GM19240 (cell line): Measurements from ENCODE around the gene DMBX1.

ENCODE experiments used
- DNase-seq: peaks from one replicate; pipeline ENCODE4 v3.0.0; 2011; ENCODE audit warnings: low spot score; ENCODE audit not compliant: insufficient read length

The DMBX1 gene

DNA sequence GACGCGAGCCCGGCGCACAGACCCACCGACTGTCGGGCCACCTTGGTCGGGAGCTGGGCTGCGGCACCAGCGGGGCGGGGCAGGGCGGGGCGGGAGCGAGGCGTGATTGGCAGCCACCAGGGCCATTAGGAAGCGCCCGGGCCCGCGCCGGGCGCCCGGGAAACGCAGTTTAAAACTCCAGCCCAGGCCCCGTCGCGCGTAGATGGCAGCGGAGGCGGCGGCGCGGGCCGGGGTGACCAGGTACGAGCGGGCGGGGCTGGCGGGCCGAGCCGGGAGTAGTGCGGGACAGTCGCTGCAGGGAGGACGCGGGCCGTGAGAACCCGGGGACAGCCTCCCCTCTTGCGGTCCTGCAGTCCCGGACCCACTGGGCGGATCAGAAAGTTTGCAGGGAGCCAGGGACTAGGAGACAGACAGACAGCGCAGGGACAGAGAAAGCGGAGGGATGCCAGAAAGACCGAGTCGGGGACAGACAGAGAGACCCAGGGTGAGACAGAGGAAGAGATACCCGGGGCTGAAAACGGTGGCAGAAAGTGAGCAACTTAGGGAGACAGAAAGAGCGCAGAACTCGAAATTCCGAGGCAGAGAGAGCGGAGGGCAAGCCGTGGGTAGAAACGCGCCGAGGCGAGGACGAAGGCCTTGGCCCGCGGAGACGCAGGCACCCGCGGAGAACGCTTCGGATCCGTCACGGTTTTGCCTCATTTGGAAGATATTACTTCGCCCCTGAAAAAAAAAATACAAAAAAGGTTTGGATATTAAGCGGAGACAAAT lies at the start of gene DMBX1:
Gene DMBX1, plus strand, starts transcription at position 199 of the 768 bp plus-strand sequence. CDS start 17,175 bp downstream, outside the sequence.
- no peak for DNase-seq

DNA sequence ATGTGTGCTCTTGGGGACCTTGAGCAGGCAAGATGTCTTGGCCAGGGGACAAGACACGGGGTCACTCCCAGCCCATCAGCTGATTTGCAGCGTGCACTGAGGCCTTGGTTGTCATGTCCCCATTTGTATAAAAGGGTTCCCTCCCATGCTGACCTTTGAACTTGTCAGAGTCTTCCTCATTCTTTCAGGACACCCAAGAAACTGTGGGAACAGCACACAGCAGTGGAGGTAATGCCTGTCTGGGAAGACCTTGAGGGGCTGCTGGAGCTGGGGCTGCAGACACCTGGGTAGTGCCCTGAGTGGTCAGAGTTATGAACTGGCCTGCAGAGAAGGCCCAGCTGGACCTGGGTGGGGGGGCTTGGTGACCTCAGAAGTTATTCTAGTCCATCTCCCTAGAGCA lies 49.2 kb upstream of the DMBX1 start:
- DNase-seq, result no peak

DNA sequence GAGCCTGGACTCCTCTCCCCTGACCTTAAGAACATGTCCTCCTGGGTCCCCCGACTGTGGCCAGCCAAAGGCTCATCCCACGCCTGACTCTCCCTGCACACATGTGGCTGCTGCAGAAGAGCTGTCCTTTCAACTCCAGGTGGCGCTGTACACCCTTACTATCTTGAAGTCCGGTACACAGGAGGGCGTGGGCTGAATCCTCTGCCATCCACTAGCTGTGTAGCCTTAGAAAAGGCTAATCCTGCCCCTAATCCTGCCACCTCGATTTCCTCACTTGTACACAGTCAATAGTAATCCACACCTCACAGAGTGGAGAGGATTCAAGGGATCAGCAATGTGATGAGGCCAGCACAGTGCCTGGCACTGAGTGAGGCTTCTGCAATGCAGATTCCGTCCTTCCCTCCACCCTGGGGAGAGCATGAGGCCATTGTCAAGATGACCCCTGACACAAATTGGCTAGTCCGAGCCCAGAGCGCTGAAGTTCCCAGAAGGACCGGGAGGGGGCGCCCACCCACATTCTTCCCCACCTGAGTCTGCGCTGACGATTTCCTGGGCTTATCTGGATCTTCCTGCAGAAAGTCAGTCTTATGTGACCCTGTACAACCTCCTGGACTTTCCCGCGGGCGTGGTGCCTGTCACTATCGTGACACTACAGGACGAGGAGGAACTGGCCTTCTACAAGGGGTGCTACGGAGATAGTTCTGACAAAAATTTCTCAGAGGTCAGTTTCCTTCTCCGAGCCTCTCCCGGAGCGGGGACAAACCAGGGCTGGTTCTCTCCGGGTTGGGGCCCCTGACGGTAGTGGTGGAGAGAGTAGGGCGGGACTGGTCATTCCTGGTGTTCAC lies 47.1 kb upstream of the DMBX1 start:
- DNase-seq, result peak; percentile 80

DNA sequence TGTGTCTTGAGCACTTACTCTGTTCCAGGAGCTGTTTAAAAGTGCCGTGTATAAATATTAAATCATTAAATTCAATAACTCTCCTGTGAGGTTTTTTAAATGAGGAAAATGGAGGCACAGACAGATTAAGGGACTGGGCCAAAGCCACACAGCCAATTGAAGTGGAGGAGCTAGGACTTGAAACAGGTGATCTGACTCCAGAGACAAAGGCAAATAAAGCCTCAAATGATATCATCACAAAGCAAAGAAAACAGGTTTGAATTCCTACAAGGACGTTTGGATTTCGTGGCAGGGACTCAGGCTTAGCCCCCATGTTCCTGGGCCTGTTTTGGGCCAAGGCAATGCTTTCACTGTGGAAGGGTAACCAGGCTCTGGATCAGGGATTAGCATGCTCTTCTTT lies 45.2 kb upstream of the DMBX1 start:
- DNase-seq, result no peak

DNA sequence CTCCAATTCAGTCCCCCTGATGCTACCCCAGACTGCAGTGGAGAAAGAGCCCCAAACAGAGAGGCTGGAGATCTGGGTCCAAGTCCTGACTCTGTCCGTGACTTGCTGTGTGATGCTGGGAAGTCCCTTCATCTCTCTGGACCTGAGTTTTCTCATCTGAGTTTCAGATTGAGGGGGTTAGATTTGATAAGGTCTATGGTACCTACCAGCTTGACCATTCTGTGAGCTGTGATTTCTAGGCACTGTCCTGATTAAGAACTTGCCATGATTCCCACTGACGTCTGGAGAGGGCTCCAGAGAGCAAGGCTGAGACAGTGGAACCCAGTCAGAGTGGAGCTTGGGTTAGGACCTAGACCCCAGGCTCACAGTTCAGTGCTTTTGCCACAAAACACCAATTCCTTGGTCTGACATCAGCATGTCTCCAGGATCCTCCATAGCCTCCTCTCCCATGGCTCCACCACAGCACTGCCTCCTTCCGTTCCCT lies 43.8 kb upstream of the DMBX1 start:
- DNase-seq, result no peak

DNA sequence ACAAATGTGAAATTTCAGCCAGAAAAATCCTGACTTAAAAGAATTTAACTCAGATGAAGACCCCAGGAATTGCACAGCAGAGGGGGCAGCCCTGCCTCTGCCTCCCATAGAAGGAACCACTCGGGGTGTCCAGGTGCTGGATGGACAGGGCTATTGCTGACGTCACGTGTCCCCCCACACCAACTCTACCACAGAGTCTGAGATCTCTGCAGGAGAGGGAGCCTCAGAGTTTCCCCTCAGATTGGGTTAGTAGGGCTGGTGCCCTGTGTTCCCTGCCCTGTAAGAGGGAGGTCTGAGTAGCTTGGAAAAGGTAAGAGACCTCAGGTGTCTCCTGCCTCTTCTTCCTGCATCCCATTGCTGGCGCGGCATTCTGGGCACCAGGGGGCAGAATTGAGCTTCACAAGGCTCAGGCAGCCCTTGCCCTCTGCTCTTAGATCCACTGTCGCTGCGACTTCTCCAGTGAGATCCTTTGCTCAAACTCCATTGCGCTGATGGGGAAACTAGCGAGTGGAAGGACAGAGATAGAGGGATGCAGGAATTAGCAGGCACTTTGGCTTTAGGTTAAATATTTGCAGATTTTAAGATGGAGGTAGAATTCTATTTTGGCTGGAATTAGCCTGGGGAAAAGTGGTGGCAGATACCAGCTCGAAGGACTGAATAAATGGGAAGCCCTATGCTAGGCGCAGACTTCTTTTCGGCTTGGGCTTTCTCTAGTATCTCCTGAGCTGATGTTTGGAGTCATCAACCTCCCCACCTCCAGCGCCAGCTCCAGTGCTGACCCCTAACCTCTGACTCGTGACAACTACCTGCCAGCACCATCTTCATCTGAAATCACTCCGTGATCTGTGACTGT lies 42.8 kb upstream of the DMBX1 start:
- DNase-seq, result peak; percentile 68

DNA sequence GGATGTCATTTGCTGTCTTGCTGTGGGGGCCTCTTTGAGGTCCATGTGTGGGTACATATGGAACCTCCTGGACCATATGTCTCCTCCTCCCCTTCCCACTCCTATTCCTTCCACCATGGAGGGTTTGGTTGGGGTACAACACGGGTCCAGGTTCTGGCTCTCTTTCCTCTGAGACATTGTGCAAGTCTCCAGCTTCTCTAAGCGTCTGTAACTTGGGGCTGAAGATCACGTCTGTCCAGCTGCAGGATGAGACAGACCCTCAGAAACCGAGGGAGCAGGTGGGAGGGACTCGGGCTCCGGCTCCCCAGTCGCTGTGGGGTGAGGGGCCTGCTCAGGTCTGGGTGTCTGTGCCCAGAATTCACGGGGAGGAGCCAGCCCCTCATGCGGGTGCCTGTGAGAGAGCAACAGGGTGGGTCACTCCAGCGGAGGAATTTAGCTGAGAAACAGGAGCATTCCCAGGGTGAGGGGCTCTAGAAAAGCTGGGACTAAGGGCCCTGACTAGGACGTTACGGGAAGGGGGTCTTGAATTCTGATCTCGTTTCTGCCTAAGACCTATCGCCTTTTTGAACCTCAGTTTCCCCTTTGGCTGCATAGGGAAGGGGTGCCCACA lies 42.0 kb upstream of the DMBX1 start:
- DNase-seq, result no peak

DNA sequence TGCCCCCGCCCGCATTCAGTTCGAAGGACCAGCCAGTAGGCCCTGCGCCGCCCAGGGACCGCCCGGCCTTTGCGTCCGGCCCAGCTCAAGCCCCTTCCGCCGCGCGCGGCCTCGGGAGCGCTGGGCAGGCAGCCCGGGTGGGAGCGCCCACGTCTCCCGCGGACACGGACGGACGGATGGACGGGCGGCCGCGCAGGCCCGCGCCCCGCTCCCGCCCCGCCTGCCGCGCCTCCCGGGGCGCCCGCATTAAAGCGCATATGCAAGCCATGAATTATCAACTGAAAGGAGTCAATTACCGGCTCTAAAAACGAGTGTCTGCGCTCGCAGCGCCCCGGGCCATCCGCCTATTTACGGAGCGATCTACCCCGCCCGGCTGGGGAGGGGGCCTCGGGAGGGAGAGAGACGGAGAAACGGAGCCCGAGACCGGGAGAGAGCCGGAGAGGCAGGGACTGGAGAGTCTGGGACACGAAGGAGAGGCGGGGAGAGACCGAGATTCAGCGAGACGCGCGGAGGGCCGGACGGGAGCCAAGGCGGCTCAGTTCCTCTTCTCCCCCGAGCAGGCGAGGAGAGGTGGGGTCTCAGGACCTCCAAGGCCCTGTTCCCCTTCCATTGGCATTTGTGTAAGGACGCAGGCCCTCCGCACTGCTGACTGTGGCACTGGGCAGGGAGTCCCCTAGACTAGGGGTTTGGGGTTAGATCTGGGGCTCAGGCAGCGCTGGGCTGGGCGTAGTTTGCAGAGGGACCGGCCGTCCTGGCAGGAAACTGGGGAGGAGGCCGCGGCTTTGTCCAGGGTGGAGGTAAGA lies 41.3 kb upstream of the DMBX1 start:
- DNase-seq, result no peak

DNA sequence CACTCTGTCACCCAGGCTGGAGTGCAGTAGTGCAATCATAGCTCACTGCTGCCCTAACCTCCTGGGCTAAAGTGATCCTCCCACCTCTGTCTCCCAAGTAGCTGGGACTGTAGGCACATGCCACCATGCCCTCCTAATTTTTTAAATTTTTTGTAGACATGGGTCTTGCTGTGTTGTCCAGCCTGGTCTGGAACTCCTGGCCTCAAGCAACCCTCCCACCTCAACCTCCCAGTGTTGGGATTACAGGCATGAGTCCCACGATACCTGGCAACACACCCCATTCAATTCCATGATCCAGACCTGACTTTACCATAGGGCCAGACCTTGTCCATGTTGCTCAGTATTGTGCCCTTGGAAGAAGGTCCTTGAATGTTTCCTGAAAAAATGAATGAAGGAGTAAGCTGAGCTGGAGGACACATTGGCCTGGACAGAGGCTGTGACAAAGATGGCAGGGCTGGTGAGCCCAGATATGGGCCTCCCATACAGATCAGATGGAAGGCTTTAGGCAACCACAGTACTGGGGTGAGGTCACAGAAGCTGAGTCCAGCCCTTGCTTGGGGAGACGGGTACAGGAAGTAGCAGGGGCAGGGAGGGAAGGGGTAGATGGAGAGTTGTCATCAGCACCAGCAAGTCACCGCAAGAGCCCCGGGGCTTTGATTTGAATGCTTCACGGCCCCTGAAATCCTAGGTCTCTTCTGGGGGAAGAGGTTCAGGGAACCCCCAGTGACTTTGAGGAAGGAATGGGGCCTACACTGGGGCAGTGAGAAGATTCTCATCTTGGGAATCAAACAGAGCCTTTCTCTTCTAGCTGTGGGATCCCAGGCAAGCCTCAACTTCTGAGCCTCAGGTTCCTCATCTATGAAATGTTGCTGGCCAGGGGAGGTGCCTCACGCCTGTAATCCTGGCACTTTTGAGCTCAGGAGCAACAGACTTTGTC lies 40.1 kb upstream of the DMBX1 start:
- DNase-seq, result no peak

DNA sequence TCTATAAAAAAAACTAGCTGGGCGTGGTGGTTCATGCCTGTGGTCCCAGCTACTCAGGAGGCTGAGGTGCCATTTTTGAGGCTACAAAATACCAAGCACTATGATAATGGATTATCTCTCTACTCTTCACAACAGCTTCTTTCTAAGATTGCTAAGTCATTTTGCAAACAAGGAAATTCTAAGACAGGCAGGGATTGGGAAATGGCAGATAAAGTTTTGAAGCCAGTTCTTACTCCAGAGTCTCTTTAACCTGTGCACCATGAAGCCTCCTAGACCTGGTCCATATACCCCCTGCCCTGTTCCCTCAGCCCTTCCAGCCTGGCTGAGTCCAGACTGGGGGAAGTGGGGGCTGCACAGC lies 39.5 kb upstream of the DMBX1 start:
- no peak for DNase-seq

DNA sequence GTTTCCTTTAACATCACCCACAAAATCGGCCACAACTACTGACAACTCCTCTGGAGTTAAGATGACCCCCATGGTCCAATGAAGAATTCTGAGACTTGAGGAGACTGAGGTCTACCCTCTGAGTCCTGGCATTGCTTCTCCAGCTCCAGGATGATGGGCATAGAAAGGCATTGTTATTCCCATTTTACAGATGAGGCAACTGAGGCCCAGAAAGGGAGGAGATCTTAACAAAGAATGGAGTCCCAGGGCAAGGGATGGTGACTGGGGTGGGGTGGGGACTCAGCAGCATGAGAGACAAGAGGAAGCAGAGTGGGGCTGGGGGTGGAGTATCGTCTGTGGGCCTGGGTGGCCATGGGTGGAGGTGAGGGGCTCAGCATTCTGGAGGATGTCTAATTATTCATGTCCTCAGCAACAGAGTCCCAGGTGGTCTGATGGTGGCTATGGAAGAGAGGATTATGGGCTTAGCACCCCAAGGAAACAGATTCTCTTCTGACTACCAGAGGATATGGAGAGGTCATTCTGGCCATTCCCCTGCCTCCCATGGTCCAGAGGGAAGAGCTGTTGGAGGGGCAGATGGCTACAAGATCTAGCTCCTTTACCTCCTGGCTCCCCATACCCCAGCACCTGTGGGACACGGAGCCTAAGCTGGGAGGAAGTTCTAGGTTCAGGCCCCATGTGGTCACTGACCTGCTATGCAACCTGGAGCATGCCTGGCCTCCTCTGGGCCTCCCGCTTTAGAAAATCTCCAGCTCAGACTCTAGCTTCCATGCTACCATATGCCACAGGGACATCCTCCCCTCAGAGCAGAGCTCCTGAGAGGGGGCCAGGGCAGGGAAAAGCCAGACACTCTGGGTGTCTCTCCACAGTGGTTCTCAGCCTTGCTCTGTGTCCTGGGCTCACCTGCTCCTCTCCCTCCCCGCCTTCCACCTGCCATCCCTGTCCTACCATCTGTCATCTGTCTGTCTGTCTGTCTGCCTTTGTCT lies 37.4 kb upstream of the DMBX1 start:
- no peak for DNase-seq

DNA sequence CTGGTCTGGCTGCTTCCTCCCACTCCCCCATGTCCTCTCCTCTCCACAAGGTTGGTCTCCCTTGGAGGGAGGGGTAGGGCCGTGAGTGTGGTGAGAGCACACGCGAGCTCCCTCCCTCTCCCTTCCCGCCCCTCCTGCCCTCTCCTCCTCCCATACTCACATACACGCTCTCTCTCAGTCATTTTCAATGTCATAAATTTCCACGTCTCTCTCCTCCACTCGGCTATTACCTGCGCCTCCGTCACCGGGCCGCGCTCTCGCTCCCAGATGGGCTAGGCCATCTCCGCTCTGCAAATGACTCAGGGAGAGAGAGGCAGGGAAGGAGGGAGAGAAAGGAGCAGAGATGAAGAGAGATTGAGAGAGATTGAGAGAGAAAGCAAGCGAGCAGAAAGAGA lies 36.7 kb upstream of the DMBX1 start:
- no peak for DNase-seq

DNA sequence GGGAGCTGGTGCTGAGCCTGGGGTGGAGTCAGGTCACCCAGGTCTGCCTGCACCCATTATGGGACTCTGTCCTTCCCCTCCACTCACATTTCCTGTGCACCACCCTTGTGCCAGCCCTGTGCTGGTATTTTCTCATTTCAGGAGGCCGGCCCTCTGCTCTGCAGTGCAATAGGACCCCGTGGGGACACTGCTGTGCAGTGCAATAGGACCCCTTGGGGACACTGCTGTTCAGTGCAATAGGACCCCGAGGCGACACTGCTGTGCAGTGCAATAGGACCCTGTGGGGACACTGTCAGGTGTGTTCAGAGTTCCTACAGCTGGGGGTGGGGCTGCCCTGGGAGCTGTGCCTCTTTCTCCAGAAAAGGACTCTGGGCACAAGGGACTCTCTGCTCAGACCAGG lies 36.2 kb upstream of the DMBX1 start:
- no peak for DNase-seq

DNA sequence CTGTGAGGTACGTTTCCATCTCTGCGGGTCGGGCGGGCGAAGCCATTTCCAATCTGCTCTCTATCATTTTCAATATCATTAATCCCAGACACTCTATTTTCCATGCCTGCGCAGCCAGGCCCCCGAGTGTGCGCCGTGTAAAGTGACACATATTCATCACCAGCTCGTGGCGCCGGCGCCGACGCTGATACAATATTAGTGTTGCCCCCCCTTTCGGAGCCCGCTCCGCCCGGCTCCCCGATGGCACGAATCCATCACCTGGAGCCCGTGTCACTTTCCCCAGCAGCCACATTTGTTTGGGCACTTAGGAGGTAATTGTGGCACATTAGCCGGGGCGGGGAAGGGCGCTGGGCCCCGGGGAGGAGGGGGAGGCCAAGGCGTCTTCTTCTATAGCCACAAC lies 33.7 kb upstream of the DMBX1 start:
- DNase-seq, result no peak

DNA sequence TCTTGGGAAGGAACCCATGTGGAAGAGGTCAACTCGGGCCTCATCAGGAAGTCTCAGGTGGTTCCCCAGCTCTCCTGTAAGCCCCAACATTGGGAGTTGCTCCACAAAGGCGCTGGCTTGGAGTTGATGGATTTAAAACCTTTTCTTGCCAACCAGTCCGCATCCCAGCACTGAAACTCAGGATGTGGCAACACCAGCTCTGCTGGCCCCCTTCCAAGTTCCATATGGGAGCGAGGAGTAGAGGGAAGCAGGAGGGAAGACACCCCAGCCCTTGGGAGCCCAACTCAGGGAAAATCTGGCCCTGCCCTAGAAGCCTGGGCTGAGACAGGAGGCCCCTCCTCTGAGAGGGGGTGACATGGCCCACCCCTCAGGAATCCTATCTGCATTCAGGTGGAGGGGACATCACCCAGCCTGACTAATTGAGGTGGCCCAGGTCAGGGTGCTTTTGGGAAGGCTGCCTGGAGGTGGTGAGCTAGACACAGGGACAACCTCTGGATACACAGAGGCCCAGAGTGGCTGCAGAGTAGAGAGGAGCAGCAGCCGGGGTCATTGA lies 33.1 kb upstream of the DMBX1 start:
- DNase-seq, result no peak

DNA sequence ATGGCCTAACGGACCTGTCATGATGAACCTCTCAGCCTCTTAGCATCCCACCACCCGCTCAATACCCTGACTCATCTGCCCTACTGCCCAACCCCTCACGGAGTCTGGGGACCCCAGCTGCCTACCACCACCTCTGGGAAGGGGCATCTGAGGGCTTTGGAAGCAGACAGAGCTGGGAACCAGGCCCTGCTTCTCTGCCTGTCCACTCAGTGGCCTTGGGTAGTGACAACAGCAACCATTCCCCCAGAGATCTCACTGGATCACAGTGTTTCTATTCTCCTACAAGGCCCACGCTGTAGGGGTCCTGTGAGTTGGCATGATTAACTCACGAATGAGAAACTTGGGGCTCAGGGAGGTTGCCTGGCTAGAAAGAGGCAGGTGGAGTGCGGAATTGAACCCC lies 32.5 kb upstream of the DMBX1 start:
- no peak for DNase-seq

DNA sequence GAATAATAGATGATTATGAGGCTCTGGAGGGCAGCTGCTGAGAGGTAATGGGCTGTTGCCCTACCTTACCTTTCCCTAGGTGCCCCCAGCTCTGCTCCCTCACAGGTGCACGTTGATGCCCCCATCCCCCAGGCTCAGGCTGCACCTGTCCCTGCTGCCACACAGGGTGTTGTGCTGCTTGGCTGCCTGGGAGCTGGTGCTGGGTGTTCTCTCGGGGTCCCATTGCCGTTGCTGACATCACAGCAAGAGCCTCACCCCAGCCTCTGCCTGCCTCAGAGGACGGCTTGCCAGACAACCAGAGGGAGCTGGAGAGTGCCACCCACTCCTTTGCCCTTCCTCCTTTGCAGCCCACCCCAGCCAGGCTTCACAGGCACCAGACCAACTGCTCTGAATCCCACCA lies 31.4 kb upstream of the DMBX1 start:
- DNase-seq, result no peak

DNA sequence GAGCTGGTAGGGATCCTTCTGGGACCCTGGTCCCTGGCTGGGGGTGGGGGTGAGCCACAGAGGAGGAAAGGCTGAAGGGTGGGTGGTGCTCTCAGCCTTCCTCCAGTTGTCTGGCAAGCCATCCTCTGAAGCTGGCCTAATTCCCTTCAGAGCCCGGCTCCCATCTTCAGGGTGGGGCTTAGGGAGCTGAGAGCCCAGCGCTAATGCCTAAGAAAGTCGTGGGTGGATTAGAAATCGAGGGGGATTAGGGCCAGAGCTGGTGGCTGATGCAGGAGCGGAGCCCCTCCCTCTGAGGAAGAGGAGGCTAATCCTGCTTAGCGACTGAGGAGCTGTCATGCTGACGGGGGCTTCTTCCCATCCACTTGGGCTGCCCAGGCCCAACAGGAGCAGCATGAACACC lies 30.8 kb upstream of the DMBX1 start:
- DNase-seq, result no peak
